HEK293T (cell line): Measurements from ENCODE around the gene NOXA1.

ENCODE experiments used
- CTCF ChIA-PET: fragments of 350-600 bp; formaldehyde crosslinking; extraction: SDS; loops from one replicate; lab custom pipeline; 2021; ENCODE audit warnings: antibody characterized with exemption, inconsistent platforms; lab: Yijun Ruan, JAX
- POLR2A ChIA-PET: fragments of 350-600 bp; formaldehyde crosslinking; extraction: SDS; loops from one replicate; lab custom pipeline; 2020; ENCODE audit warnings: antibody characterized with exemption, inconsistent platforms; lab: Yijun Ruan, JAX
- DNase-seq: peaks from one replicate; pipeline ENCODE4 v3.0.0; 2012; ENCODE audit warnings: mixed read lengths; ENCODE audit errors: extremely low spot score
- ARNT ChIP-seq: fragments of 450-650 bp; IDR thresholded peaks from 2 replicates; pipeline ENCODE4 v1.6.1; 2017; ENCODE audit warnings: mild to moderate bottlenecking
- BHLHE40 ChIP-seq: fragments of 450-650 bp; IDR thresholded peaks from 2 replicates; pipeline ENCODE4 v1.6.1; 2016; ENCODE audit warnings: mild to moderate bottlenecking, moderate library complexity, borderline replicate concordance
- CTBP1 ChIP-seq: fragments of 450-650 bp; IDR thresholded peaks from 2 replicates; pipeline ENCODE4 v1.6.1; 2016; ENCODE audit warnings: borderline replicate concordance
- ELF4 ChIP-seq: fragments of 450-650 bp; IDR thresholded peaks from 2 replicates; pipeline ENCODE4 v1.6.1; 2017; ENCODE audit warnings: antibody characterized with exemption
- FOXA1 ChIP-seq: fragments of 450-650 bp; IDR thresholded peaks from 2 replicates; pipeline ENCODE4 v1.6.1; 2016; ENCODE audit warnings: mild to moderate bottlenecking
- FOXK2 ChIP-seq: fragments of 450-650 bp; IDR thresholded peaks from 2 replicates; pipeline ENCODE4 v1.6.1; 2016; ENCODE audit warnings: mild to moderate bottlenecking
- FOXM1 ChIP-seq: fragments of 450-650 bp; IDR thresholded peaks from 2 replicates; pipeline ENCODE4 v1.6.1; 2017; ENCODE audit warnings: mild to moderate bottlenecking, borderline replicate concordance
- HDGF ChIP-seq: fragments of 450-650 bp; IDR thresholded peaks from 2 replicates; pipeline ENCODE4 v1.6.1; 2017; ENCODE audit warnings: antibody characterized with exemption, borderline replicate concordance
- L3MBTL2 ChIP-seq: fragments of 450-650 bp; conservative IDR thresholded peaks from 2 replicates; pipeline ENCODE4 v1.6.1; 2016; ENCODE audit warnings: mild to moderate bottlenecking
- LEF1 ChIP-seq: fragments of 450-650 bp; IDR thresholded peaks from 2 replicates; pipeline ENCODE4 v1.6.1; 2017; ENCODE audit warnings: mild to moderate bottlenecking, borderline replicate concordance
- NFRKB ChIP-seq: fragments of 450-650 bp; IDR thresholded peaks from 2 replicates; pipeline ENCODE4 v1.6.1; 2016; ENCODE audit warnings: mild to moderate bottlenecking, moderate library complexity
- PKNOX1 ChIP-seq: fragments of 450-650 bp; IDR thresholded peaks from 2 replicates; pipeline ENCODE4 v1.6.1; 2016
- SP1 ChIP-seq: fragments of 450-650 bp; IDR thresholded peaks from 2 replicates; pipeline ENCODE4 v1.6.1; 2017
- SUZ12 ChIP-seq: fragments of 450-650 bp; IDR thresholded peaks from 2 replicates; pipeline ENCODE4 v1.6.1; 2016; ENCODE audit warnings: mild to moderate bottlenecking
- TARDBP ChIP-seq: fragments of 450-650 bp; IDR thresholded peaks from 2 replicates; pipeline ENCODE4 v1.6.1; 2016
- ZNF384 ChIP-seq: fragments of 450-650 bp; IDR thresholded peaks from 2 replicates; pipeline ENCODE4 v1.6.1; 2016

NOXA1 gene

DNA sequence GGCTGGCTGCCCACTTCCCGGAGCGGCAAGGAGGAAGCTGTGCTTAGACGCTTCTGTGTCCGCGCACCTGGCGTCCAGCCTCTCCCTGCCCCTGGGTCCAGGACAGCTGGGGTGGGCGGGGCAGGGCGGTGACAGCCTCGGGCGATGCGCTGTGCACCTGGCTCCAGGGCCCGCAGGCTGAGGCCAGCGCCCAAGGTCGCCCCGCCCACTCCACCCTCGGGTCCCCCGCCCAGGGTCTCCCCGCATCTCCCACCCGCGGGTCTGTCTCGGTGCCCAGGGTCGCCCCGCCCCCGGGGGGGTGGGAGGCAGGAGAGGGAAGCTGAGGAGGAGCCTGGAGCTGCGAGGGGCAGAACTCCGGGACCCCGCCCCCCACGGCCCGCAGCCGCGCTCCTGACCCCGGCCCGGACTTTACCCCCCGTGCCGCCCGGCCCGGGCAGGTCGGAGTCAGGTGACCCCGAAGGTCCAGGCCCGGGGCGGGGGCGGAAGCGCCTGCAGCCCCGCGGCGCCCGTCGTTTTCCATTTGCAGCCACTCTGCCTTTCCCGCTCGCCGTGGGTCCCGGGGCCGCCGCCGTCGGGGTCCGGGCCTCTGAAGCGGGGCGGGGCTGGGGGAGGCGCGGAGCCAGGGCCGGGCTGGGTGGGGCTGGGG is 18.2 kb downstream of the NOXA1 start, which contains the start of gene ENTPD8:
Gene ENTPD8 (minus strand): TSS at position 69 of the 646 bp plus-strand sequence. CDS start 3,072 bp downstream, outside the sequence.
- ChIA-PET POLR2A (interaction anchor here (1.0 kb wide), 1 partner anchor 18 kb away, joined by 5 read pairs; the partner anchor contains the start of genes EXD3 and NOXA1), CTCF (interaction anchor here (1.2 kb wide), 1 partner anchor 19 kb away, joined by 4 read pairs; the partner anchor contains the start of gene EXD3)
- TF ChIP-seq ELF4 (no peak), ARNT (no peak), SUZ12 (no peak), FOXM1 (no peak), HDGF (no peak), LEF1 (no peak), L3MBTL2 (no peak), FOXA1 (no peak), BHLHE40 (no peak), PKNOX1 (no peak), SP1 (no peak), CTBP1 (no peak), NFRKB (no peak), ZNF384 (no peak), FOXK2 (no peak), TARDBP (no peak)
- peak; percentile 62 for DNase-seq

DNA sequence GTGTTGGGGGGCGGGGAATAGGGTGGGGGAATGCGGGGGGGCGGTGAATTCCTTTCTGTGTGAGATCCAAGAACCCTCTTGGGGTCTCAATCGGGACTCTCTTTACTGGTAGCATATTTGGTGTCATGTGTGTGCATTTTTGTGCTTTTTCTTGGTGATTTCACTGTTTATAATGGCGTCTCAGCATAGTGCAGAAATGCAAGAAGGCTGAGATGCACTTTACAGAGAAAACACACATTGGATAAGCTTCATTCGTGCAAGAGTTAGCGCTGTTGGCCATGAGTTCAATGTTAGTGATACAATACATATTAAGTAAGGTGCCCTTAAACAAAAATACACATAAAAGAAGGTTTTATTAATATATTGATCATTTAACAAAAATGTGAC is 18.7 kb downstream of the NOXA1 start:
- TF ChIP-seq NFRKB: no peak
- no peak for TF ChIP-seq LEF1
- no peak for TF ChIP-seq HDGF
- no peak for TF ChIP-seq FOXA1
- TF ChIP-seq TARDBP: no peak
- TF ChIP-seq FOXK2: no peak
- TF ChIP-seq PKNOX1: no peak
- no peak for TF ChIP-seq L3MBTL2
- no peak for TF ChIP-seq ELF4
- no peak for TF ChIP-seq BHLHE40
- no peak for DNase-seq
- POLR2A ChIA-PET: interaction anchor here (1.0 kb wide), 1 partner anchor 19 kb away, joined by 5 read pairs; the partner anchor contains the start of genes EXD3 and NOXA1
- CTCF ChIA-PET: interaction anchor here (1.2 kb wide), 1 partner anchor 19 kb away, joined by 4 read pairs; the partner anchor contains the start of gene EXD3

- DNase-seq: no peak
- ChIA-PET POLR2A (interaction anchor here (0.9 kb wide), 1 partner anchor 21 kb away, joined by 3 read pairs; the partner anchor contains the start of genes EXD3 and NOXA1), CTCF (no interaction called here)
- TF ChIP-seq FOXM1 (no peak), LEF1 (no peak), ARNT (no peak), SUZ12 (no peak), NFRKB (no peak), ZNF384 (no peak), ELF4 (no peak), L3MBTL2 (no peak), BHLHE40 (no peak), SP1 (no peak), PKNOX1 (no peak), CTBP1 (no peak), FOXA1 (no peak)
Observed at GRCh38 chr9:137444106-137444790, 21.1 kb downstream of the NOXA1 start.

DNA sequence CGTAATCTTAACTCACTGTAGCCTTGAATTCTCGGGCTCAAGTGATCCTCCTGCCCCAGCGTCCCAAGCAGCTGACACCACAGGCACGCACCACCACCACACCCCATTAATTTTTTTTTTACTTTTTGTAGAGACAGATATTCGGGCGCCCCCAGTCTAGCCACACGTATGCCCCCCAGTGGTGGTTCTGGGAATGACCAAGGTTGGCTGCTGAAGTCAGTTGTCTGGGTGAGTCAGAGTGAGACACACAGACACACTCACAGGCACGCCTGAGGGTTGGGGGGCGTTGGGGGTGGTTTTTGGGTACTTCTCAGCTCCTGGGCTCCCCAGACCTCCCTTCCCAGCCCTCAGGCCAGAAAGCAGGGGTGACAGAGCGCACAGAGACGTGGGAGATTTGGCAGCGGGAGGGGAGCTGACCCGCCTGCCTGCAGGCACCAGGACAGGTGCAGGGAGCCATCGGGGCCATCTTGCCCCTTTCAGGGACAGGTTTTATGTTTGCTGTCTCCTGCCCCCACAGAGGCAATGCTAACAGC is 22.1 kb downstream of the NOXA1 start:
- DNase-seq: peak; percentile 58
- TF ChIP-seq SP1: no peak
- TF ChIP-seq HDGF: no peak
- TF ChIP-seq SUZ12: no peak
- no peak for TF ChIP-seq TARDBP
- TF ChIP-seq LEF1: no peak
- TF ChIP-seq L3MBTL2: no peak
- no peak for TF ChIP-seq ZNF384
- TF ChIP-seq CTBP1: no peak
- TF ChIP-seq FOXA1: no peak
- TF ChIP-seq ARNT: no peak
- no peak for TF ChIP-seq PKNOX1
- no peak for TF ChIP-seq FOXM1
- TF ChIP-seq FOXK2: no peak
- TF ChIP-seq ELF4: no peak
- no peak for TF ChIP-seq BHLHE40
- no peak for TF ChIP-seq NFRKB
- ChIA-PET CTCF (interaction anchor here (0.7 to 1.3 kb wide), 3 partner anchors 13 to 158 kb away, joined by 3 to 8 read pairs (median 3); no protein-coding TSS in a partner anchor), POLR2A (interaction anchor here (1.2 kb wide), 1 partner anchor 20 kb away, joined by 4 read pairs; no protein-coding TSS in a partner anchor)
